ENCODE data around the gene COPG2.
"Not testable (repeated sequence)": the region's sequence is repeated elsewhere in the genome, so short reads cannot be mapped to it uniquely, and the experiment has no call there.

Gene COPG2

GRCh38 chr7:130668258-130669084 is at the start of gene COPG2:
Gene COPG2, minus strand, starts transcription at chr7:130668748. Its CDS starts 80 bp downstream, at chr7:130668668.
- peak within 1 kb of the TSS; percentile 81 for H3K4me3 ChIP-seq (ENCODE audit: low read depth, low read length)
- peak; percentile 41 for DNase-seq (ENCODE audit: low read depth)

- no peak for DNase-seq (ENCODE audit: low read depth)
- H3K4me3 ChIP-seq (ENCODE audit: low read depth, low read length): no peak overlapping the region
Measured at GRCh38 chr7:130712416-130712815, 43.9 kb upstream of the COPG2 start.

GRCh38 chr7:130708766-130709165 is 40.2 kb upstream of the COPG2 start:
- no peak for DNase-seq (ENCODE audit: low read depth)
- H3K4me3 ChIP-seq (ENCODE audit: low read depth, low read length): no peak overlapping the region

GRCh38 chr7:130708001-130708400 is 39.5 kb upstream of the COPG2 start:
- H3K4me3 ChIP-seq (ENCODE audit: low read depth, low read length): no peak overlapping the region
- DNase-seq (ENCODE audit: low read depth): no peak

GRCh38 chr7:130703851-130704250 is 35.3 kb upstream of the COPG2 start:
- DNase-seq (ENCODE audit: low read depth): no peak
- no peak overlapping the region for H3K4me3 ChIP-seq (ENCODE audit: low read depth, low read length)

- DNase-seq (ENCODE audit: low read depth): no peak
- H3K4me3 ChIP-seq (ENCODE audit: low read depth, low read length): no peak overlapping the region
Measured at GRCh38 chr7:130701650-130702049, 33.1 kb upstream of the COPG2 start.

GRCh38 chr7:130700760-130701159 is 32.2 kb upstream of the COPG2 start:
- DNase-seq (ENCODE audit: low read depth): no peak
- H3K4me3 ChIP-seq (ENCODE audit: low read depth, low read length): no peak overlapping the region

- no peak overlapping the region for H3K4me3 ChIP-seq (ENCODE audit: low read depth, low read length)
- no peak for DNase-seq (ENCODE audit: low read depth)
Measured at GRCh38 chr7:130699686-130700085, 31.1 kb upstream of the COPG2 start.

GRCh38 chr7:130697820-130698219 is 29.3 kb upstream of the COPG2 start:
- DNase-seq (ENCODE audit: low read depth): no peak
- no peak overlapping the region for H3K4me3 ChIP-seq (ENCODE audit: low read depth, low read length)

GRCh38 chr7:130695840-130696239 is 27.3 kb upstream of the COPG2 start:
- no peak for DNase-seq (ENCODE audit: low read depth)
- H3K4me3 ChIP-seq (ENCODE audit: low read depth, low read length): no peak overlapping the region

- DNase-seq (ENCODE audit: low read depth); H3K4me3 ChIP-seq (ENCODE audit: low read depth, low read length): not testable (repeated sequence)
Measured at GRCh38 chr7:130692396-130692795, 23.8 kb upstream of the COPG2 start.

GRCh38 chr7:130689683-130690082 is 21.1 kb upstream of the COPG2 start:
- no peak for DNase-seq (ENCODE audit: low read depth)
- no peak overlapping the region for H3K4me3 ChIP-seq (ENCODE audit: low read depth, low read length)

GRCh38 chr7:130683026-130683425 is 14.5 kb upstream of the COPG2 start:
- DNase-seq (ENCODE audit: low read depth): no peak
- no peak overlapping the region for H3K4me3 ChIP-seq (ENCODE audit: low read depth, low read length)

GRCh38 chr7:130674456-130674855 is 5.9 kb upstream of the COPG2 start:
- DNase-seq (ENCODE audit: low read depth): no peak
- H3K4me3 ChIP-seq (ENCODE audit: low read depth, low read length): no peak overlapping the region

GRCh38 chr7:130673066-130673465 is 4.5 kb upstream of the COPG2 start:
- no peak overlapping the region for H3K4me3 ChIP-seq (ENCODE audit: low read depth, low read length)
- no peak for DNase-seq (ENCODE audit: low read depth)

- no peak for DNase-seq (ENCODE audit: low read depth)
- no peak overlapping the region for H3K4me3 ChIP-seq (ENCODE audit: low read depth, low read length)
Measured at GRCh38 chr7:130672146-130672545, 3.6 kb upstream of the COPG2 start.

GRCh38 chr7:130669085-130669700 is 645 bp upstream of the COPG2 start:
- peak overlapping the region; percentile 81 for H3K4me3 ChIP-seq (ENCODE audit: low read depth, low read length)
- no peak for DNase-seq (ENCODE audit: low read depth)

- DNase-seq (ENCODE audit: low read depth): no peak
- H3K4me3 ChIP-seq (ENCODE audit: low read depth, low read length): peak overlapping the region; percentile 81
Measured at GRCh38 chr7:130667593-130668257, 823 bp downstream of the COPG2 start.

- H3K4me3 ChIP-seq (ENCODE audit: low read depth, low read length): no peak overlapping the region
- DNase-seq (ENCODE audit: low read depth): no peak
Measured at GRCh38 chr7:130662426-130662825, 6.1 kb downstream of the COPG2 start.

- no peak for DNase-seq (ENCODE audit: low read depth)
- H3K4me3 ChIP-seq (ENCODE audit: low read depth, low read length): no peak overlapping the region
Measured at GRCh38 chr7:130655286-130655685, 13.3 kb downstream of the COPG2 start.
